Endometrial microvascular endothelial cells (primary cell): ENCODE data around the gene CHSY1. TPM values are rescaled to one million over a fixed set of nuclear protein-coding genes. Genes with fewer than 3 reads are reported as not detected.

ENCODE experiments used
- in situ Hi-C: cut with HindIII; loops from 2 replicates; pipeline ENCODE4 v1.10.0; 2017; ENCODE audit warnings: low sequenced_read_pairs, low pct_unique_long_range_greater_than_20kb; ENCODE audit errors: inconsistent ontology term
- total RNA-seq: library from RNA; depleted of rRNA; stranded (reverse); fragments of >200 nt; gene quantifications from one replicate; pipeline ENCODE4 v1.2.3, GENCODE V29; 2015; ENCODE audit errors: inconsistent ontology term

Gene CHSY1
- total RNA-seq, 1 donor from 2014 or later, result 35.7 TPM

DNA sequence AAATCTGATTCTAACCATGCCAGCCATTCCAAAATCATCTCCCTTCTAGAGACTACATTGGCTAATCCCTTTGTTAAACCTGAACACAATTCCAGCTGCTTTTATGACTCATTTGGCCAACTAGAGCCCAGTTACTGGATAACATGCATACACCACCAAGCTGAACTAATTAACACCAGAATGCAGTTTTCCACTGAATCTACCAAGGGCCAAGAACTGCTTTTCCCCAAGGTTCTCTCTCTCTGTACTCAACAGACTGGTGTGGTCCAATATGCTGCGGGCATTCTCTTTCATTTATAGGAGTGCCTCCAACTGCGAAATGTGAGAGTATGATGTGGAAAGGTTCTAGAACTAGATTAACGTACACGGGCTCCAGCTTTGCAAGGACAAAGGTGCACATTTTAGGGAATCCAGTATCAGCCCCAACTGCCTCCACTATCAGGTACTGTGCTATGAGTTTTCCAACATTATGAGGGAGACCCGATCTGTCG is 1.5 kb downstream of the CHSY1 start:
- in situ Hi-C loops, result no loop called here

GRCh38 chr15:101248274-101248673 is 3.6 kb downstream of the CHSY1 start:
- in situ Hi-C loops, result no loop called here

DNA sequence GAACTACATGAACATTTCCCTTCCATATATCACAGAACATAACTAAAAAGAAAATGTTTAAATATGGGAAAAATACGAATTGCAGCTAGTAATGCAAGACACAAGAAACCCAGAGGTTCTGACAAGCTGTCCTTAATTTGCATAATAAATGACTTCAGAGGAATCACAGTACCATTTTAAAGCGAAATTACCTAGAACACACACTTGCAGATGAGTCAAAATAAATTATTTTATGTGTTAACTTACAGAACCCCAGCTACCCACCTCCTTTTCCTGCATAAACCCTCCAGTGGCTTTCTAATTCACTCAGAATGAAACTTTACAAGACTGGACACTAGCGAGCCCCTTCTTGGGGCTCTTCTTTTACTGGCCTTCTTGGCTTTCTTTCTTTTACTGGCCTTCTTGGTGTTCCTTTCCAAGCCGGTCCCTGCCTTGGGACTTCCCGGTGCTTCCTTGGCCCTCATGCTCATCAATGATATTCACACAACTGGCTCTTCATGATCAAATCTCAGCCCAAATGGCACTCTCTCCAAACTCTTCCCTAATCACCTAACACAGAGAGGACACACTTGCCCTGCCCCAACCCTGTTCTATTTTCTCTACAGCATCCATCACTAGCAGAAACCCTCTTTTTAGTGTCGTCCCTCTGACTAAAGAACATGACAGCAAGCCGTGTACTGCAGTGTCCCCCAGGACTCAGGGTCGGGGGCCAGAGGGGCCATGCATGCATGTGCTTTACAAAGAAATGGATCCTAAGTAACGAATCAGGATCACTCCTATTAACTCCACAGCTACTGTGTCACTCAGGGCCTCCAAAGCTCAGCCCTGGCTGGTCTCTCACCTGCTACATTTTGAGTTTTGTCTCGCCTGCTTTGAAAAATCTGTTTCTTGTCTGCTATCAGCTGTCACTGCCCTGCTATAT is 4.8 kb downstream of the CHSY1 start:
- in situ Hi-C loops, result no loop called here

DNA sequence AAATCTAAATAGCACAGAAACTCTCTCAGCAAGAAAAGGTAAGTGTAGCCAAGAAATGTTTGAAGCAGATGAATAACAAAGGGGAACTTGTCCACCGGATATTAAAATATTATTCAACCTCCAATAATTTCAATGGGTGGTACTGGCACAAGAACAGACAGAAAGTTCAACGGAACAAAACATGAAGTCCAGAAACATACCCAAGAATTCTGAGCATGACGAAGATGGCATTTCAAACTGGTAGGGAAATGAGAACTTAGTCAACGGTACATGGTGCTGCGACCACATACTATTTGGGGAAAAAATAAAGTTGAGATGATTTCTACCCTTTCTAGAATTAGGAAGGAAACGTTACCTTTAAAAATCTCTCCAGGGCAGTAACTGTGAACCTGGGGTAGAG is 5.5 kb downstream of the CHSY1 start:
- in situ Hi-C loops, result no loop called here

- in situ Hi-C loops, result loop anchor here (5.0 kb wide), 1 partner anchor 38 kb away; no protein-coding TSS in a partner anchor
These were observed 6.8 kb downstream of the CHSY1 start for GRCh38 chr15:101244889-101245668.

- in situ Hi-C loops, result loop anchor here (5.0 kb wide), 1 partner anchor 37 kb away; no protein-coding TSS in a partner anchor
These were observed 7.6 kb downstream of the CHSY1 start for GRCh38 chr15:101244036-101244781.

DNA sequence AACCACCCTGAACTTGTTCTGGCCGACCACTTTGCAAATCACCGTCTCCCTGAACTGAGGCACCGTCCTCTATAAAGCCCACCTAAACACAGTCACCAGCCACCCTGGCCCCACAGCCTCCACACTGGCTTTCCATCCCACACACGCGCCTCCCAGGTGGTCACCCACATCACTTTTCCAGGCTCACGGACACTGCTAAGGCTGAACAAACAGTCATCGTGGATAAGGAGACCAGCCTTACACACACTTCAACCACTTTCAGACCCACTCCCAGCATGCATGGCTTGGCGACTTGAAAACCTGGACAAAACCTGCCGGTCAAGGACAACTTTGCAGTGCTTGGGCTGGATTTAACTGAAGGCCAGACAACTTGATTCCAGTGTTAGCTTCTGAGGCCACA is 8.4 kb downstream of the CHSY1 start:
- in situ Hi-C loops, result loop anchor here (5.0 kb wide), 1 partner anchor 36 kb away; no protein-coding TSS in a partner anchor

DNA sequence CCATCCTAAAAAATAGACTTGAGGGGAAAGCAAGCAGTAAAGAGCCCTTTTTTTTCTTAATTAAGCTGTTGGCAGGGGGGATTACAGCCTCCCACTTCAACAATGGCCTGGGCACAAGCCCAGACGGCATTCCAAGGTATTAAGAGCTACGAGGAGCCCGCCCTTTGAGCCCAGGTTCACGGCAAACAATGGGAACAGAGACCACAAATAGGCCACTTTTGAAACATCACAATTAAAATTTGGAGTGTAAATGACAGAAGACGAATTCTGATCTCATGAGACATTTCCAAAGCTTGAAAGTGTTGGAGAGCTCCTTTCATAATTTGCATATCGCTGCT is 8.9 kb downstream of the CHSY1 start:
- in situ Hi-C loops, result loop anchor here (5.0 kb wide), 1 partner anchor 36 kb away; no protein-coding TSS in a partner anchor

DNA sequence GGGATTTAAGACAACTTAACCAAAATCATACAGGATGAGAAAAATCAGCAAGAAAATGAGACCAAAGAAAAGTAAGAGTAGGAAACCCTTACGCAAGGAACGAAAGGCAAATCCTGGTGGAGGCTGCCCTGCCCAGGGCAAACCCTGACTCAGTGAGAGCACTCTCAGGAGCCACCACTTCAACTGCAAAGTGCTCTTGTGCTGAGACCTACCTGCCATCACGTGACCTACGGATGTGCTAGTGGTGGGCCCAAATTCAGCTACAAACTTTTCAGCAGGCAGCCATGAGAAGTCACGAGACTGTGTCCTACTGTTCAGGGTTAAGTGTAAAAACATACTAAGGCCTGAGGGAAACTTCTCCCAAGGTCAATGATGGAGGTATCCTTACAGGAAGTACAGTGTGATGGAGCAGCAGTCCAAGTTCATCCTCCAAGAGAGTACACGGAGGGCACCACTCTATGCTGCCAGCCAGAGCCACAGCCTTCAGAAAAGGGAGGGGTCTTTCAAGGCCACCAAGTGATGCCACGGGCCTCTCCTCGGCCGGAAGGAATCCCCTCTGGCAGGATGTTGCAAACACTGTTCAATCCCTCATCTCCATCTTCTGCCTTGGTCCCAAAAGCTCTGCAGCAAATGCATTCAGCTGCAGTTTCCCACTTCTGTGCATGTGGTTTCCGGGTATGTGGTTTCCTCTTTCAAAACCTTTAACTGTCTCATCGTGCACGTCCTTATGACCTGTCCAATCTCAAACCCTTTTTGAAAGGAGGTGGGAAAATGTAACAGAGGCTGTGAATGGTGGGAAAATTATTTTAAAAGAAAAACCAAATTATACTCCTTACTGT is 9.5 kb downstream of the CHSY1 start:
- in situ Hi-C loops, result loop anchor here (5.0 kb wide), 1 partner anchor 35 kb away; no protein-coding TSS in a partner anchor

DNA sequence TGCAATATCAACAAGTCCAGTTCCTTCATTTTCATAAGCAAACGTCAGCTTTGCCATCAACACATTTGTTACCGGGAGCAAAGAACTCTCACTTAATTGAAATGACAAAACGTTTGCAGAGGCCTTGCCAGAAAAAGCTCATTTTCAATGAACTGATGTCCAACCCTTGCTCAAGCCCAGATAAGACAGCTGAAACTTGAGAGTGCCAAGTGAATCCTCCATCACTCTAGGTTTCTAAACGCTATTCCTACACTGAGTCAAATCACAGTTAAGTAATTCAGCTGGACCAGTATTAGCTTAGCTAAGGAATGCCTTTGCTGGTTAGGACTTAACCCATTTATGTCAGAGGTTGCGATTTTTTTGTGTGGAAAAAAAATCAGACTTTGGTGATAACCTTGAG is 11.5 kb downstream of the CHSY1 start:
- in situ Hi-C loops, result loop anchor here (5.0 kb wide), 1 partner anchor 33 kb away; no protein-coding TSS in a partner anchor

DNA sequence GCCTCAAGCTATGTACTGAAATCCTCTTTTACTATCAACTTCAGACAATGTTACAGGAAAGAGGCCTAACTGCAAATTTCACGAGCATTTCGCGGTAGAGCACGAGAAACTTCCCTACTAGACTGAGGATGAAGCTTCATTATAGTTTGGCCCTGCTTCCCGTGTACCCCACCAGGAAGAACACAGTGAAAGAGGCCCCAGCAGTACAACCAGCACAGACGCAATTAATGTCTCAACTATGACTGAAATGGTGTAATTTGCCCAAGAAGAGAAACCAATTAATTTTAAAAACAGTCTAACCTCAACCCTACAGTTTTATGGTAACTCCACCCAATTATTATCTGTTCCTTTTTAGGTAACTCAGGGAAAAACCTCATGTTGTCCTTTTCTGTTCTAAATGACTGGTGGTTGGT is 12.1 kb downstream of the CHSY1 start:
- in situ Hi-C loops, result loop anchor here (5.0 kb wide), 1 partner anchor 32 kb away; no protein-coding TSS in a partner anchor

DNA sequence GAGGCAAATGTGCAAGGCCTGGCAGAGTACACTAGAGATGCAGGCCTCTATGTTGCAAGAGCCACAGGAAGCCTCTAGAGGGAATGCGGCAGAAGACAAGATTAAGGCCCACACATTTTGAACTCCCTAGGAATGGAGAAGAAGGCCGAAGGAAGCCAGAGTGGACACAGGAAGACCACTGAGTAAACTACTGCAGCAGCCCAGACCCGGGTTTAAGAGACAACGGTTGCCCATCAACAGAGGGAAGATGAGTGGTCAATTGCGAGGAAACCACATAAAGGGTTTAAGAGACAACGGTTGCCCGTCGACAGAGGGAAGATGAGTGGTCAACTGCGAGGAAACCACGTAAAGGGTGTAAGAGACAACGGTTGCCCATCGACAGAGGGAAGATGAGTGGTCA is 14.6 kb downstream of the CHSY1 start:
- in situ Hi-C loops, result no loop called here

GRCh38 chr15:101233651-101234280 is 18.1 kb downstream of the CHSY1 start:
- in situ Hi-C loops, result no loop called here

DNA sequence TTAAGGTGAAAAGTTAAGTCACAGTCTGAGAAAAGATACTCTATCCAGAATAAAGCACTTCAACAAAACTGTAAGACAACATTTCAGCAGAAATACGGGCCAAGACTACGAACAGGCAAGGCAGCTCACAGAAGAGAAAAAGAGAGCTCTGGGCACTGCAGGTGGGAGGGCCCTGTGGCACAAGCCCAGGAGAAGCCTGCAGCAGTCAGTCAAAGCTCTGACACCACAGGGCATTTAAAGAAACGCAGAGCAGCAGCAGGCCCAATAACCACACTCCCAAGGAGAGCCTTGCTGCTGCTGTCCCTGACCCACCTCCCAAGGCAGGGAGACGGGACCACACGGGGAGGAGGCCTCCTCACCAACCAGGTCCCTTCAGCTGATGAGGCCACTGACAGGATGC is 19.2 kb downstream of the CHSY1 start:
- in situ Hi-C loops, result no loop called here

- in situ Hi-C loops, result no loop called here
These were observed 23.5 kb downstream of the CHSY1 start for GRCh38 chr15:101228313-101228712.

DNA sequence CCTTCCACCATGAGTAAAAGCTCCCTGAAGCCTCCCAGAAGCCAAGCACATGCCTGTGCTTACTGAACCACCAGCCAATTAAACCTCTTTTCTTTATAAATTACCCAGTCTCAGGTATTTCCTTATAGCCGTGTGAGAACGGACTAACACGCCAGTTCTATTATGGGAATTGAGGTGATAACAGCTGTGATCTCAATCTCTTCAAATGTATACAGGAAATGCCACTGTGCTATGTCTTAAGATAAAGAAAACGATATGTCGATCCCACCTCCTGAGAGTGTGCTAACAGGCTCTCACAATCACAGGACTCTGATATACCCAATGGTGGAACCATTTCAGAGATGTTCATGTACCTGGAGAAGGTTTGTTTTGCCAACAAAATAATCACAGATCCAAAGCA is 26.2 kb downstream of the CHSY1 start:
- in situ Hi-C loops, result no loop called here

DNA sequence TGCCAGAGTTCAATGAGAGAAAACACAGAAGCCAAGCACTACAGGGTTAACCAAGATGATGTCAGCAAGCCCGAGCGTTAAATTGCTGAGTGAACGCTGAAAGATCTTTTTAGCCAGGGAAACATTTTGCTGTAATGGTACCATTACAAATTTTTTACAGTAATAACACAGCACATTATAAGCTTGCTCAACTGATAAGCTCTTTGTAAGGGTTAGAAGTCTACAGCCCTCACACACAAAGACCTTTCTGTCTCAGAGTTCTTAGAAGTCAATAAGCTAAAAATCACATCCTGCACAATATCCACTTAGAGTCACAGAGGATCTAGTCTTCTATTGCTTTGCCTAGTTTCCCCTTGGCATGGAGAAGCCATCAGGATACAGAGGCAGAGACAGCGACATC is 29.9 kb downstream of the CHSY1 start:
- in situ Hi-C loops, result no loop called here

DNA sequence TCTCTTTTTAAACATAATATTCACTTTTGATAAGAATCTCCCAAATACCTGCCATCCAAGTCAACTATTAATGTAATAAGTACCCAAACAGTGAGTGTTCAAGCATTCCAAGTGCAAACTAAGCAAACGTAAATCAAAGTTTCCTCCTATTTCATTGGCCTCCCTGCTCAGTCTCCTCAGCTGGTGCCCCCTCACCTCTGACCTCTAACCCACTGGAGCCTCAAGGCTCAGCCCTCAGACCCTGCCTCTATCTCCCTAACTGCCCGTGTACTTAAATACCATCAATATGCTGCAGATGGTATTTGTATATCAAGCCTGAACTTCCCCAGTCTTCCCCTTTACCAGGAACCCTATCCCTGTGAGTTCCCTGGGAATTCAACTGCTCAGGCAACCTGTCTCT is 31.8 kb downstream of the CHSY1 start:
- in situ Hi-C loops, result no loop called here
